G401.6 (cell line): ENCODE measurements around the gene GFRA3.
A peak's percentile ranks its signal among the peaks of the same experiment; 100 is the strongest.

Experiments
- FAIRE-seq: peaks from 2 replicates; lab custom pipeline; 2012; peaks lifted over from hg19 to GRCh38; lab: Jason Lieb, UNC

GFRA3 gene

DNA sequence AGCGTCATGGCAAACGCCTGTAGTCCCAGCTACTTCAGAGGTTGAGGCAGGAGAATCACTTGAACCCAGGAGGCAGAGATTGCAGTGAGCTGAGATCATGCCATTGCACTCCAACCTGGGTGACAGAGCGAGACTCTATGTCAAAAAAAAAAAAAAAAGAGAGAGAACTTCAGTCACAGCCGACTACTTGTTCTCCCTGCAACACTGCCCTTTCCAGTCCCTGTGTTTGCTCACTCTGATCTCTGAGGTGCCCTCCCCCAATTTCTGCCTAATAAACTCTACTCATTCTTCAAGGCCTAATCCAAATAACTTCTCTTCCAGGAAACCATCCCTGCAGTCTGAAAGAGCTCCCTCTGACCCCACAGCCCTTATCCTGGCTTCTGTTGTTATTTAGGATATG, 28.1 kb downstream of the GFRA3 start:
- FAIRE-seq = no peak

DNA sequence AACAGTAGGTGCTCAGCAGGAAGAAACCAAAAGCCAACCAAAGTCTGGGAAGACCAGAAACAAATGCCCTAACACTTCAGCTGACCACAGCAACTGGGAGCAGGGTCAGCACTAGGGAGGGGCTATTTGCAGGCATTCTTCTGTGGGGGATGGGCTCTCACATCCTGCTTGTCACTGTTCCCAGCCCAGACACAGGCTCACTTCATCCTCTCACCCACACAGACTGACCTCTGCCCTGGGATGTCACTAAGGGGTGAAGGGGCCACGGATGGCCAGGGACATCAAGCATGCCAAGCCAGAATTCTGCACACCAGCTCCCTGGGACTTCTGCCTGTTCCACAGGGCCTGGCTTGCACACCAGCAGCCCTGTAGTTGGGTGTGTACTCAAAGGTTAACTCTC, 28.7 kb downstream of the GFRA3 start:
- no peak for FAIRE-seq

DNA sequence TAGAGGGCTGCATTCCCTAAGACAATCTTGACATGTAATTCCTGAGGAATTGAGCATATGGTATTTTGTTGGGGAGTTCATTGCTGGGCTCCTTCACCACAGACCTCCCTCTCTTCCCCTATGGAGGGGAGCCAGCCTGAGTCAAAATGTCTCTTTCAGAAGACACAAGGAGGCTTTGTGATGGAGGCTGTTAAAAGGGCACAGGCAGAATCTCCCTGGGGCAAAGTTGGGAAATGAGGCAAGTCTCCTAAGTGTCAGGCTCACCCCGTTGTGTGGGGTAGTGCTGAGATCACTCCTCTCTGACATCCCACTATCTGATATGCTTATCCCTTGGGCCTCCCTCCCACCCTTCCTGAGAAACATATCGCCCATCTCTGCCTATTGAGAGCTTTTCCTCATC, 30.6 kb downstream of the GFRA3 start:
- FAIRE-seq = no peak

DNA sequence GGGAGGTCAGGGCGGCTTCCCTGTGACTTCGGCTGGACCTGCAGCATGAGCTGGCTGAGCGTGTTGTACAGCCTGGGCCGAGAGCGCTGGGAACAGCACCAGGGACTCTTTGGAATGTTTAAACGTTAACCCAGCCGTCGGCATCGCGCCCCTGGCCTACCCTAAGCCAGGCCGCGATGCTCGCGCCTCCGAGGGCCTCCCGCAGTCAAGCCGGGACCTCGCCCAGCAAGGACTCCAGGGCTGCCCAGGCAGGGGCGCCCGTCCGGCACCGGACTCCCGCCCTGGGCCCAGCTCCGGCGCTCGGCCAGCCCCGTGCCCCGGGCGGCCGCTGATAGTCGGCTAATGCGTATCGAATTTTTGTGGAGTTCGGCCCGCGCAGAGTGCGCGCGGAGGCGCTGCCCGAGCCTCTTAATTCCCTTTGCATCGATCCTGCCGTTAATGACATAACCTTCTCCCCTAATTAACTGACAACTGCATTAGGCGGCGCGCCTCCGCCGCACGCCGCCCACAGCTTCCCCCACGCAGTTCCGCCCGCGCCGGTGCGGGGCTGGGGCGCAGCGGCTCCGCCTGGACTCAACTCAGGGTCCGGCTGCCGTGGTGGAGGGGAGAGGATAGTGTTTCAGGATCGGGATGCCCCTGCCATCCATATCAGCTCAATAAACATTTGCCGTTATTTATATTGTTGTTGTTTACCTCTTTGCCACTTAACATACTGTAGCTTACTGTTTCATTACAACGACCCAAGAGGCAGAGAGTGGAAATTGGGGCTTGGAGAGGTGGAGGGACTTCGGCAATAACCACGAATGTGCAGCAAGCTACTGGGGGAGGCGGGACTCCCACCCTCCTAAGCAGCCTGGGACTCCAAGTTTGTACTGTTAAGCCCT, 32.5 kb downstream of the GFRA3 start:
- no peak for FAIRE-seq

DNA sequence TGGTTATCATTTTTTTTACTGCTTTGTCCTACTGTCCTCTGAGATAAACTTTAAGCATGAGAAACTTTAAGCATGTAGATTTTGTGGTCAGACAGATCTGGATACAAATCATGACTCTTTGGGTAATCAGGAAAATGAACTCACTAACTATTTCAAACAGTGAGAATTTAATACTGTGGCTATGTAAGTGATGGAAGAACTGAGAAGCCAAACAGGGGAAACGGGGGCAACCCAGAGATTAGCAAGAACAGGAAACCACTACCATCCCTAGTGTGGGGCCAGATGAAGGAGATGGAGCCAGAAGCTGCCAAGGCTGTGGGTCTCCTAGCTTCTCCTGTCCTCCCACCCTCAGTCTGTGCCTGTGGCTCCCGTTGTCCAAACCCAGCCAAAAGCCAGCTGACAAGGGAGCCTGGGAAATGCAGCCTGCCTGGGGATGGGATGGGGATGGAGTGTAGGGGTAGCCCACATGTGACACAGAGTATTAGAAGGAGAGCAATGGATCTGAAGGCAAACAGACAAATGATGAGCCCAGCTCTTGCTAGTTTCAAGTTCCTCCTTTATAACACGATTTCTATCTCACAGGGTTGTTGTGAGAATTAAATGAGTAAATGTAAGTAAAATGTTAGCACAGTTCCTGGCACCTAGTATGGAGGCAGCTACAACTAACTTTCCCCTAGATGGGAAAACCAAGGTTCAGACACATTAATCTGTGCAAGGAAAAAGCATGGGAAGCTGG, 33.6 kb downstream of the GFRA3 start:
- FAIRE-seq = no peak

DNA sequence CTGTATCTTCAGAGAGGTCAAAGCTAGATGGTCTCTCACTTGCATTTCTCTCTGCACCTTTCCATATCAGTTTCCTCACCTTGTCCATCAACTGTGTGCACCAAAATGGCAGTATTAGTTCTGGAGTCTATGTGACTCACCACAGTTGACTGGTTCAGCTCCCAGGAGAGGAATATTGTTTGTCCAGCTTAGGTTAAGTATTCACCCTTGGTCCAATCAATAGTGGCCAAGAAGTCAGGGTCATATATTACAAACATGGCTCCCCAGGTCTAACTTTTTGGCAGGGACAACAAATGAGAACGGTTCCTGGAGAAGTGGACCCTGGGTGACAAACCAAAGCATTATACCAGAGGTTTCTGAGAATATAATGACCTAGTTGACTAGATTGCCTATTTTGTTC, 36.4 kb downstream of the GFRA3 start:
- FAIRE-seq = no peak

DNA sequence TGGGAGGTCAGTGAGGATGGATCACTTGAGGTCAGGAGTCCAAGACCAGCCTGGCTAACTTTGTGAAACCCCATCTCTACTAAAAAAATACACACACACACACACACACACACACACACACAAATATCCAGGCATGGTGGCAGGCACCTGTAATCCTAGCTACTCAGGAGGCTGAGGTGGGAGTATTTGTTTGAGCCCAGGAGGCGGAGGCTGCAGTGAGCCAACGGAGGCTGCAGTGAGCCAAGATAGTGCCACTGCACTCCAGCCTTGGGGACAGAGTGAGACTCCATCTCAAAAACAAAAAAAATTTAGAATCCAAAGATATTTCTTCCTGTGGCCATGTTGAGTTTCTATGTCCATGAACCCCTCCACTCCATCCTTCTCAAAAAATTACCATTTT, 39.8 kb downstream of the GFRA3 start:
- FAIRE-seq = no peak

DNA sequence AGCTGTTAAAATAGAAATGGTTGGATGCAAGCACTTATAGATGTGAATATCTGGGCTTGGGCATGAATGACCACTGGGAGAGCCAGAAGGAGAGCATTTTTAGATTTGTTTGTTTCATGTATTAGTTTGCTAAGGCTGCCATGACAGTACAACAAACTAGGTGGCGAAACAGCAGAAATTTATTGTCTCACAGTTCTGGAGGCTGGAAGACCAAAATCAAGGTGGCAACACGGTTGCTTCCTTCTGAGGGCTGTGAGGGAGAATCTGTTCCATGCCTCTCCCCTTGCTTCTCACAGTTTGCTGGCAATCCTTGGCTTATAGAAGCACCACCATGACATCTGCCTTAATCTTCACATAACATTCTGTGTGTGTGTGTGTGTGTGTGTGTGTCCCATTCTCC, 41.1 kb downstream of the GFRA3 start:
- no peak for FAIRE-seq

DNA sequence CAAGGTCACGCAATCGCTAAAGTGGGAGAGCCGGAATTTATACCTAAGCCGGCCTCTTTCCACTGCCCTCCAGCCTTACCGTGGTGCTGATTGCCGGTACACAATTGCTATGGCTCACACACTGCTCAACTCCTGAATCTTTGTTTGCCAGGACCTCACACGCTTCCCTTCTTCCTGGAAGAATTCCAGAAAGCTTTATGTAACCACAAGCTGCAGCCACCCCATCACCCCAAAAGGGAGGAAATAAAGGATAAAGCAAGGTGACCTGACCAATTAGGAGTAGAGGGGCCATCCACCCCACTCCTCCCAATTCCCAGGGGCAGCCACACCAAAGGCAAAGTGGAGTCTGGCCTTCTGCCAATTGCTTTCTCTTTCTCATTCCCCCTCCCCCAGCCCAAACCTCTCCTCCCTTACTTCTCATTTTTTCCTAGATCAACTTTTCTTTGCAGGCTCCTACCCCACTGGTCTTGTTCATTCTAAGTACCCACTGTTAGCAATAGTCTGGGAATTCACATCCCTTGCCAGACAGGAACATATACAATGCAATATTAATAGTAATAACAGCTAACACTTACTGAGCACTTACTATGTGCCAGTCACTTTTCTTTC, 43.3 kb downstream of the GFRA3 start:
- no peak for FAIRE-seq

DNA sequence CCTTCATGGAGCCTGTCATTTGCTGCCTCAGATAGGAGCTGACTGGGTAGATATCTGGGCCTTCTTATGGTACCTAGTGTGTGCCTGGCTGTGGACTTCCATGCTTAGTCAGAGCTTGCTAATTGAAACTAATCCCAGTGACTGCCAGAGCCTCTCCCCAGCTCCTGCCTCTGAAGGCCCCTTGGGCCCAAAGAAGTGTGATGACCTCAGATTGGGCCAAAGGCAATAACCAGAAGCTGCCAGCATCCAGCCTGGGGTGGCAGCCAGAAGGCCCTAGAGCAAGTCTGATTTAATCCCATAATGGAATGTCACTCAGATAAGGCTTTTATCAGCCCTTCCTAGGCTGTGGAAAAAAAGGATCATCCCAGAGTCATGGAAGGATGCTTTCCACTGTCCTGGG, 44.2 kb downstream of the GFRA3 start:
- no peak for FAIRE-seq

DNA sequence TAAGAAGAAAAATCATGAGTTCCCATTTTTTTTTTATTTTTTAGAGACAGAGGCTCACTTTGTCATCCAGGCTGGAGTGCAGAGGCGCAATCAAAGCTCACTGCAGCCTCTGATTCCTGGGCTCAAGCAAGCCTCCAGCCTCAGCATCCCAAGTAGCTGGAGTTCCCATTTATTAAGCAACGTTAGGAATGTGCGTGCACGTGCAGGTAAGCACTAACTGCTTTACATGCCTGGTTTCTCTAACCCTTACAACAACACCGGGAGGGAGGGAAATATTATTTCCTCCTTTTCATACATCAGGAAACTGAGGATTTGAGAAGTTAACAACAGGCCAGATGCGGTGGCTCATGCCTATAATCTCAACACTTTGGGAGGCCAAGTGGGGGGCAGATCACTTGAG, 45.0 kb downstream of the GFRA3 start:
- no peak for FAIRE-seq

DNA sequence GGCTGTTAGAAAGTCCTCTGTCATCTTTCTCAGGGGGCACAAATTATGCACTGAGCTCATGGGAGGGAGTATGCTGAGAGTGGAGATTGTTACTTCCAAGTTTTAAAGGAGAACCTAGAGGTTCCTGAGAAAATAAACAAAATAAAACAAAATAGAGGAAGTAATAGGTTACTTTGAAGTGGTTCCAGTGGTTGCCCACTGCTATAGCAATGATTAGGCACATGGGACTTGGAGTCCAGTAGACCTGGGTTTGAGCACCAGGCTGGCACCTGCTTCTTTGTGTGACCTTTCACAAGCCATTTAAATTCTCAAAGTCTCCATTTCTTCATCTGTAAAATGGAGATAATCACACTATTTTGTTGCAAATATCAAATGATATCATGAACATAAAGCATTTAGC, 47.5 kb downstream of the GFRA3 start:
- no peak for FAIRE-seq

DNA sequence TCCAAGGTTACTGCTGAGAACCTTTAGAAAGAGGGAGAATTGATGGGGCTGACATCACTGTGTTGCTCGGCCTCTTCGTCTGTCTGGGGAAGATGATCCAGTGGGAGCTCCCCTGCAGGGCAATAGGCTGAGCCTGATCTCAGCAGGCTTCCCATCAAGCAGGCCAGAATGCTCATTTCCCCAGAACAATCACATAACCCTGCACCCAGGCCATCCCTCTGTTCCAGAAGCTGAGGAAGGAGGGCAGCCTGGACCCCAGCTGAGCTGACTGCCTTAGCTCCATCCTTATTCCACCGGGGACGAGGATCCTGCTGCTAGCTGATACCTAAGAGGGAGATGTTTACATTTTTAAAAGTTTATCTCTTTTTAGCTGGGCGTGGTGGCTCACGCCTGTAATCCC, 49.7 kb downstream of the GFRA3 start:
- no peak for FAIRE-seq

DNA sequence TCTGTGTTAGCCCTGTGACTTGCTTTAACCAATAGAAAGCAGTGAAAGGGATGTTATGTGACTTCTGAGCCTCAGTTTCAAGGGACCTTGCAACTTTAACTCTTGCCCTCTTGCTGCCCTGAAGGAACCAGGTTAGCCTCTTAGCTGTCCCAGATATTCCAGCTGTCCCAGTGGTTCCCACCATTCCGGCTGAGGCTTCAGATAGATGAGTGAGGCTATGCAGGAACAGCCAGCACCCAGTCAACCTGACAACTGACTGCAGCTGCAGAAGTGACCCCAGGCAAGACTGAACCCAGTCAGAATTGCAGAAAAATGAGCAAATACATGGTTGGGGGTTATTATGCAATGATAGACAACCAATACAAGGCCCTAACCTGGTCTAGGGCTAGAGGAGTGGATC, 50.9 kb downstream of the GFRA3 start:
- no peak for FAIRE-seq

DNA sequence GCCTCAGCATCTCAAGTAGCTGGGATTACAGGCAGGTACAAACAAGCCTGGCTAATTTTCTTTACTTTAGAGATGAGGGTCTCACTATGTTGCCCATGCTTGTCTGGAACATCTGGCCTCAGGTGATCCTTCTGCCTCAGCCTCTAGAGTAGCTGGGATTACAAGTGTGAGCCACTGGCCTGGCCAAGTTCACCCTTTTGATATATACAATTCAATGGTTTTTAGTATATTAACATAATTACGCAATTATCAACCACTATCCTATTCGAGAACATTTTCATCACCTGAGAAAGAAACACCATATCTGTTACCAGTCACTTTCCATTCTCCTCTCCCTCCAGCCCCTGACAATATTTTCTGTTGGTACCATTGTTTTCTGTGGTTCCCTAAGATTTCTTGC, 57.6 kb downstream of the GFRA3 start:
- FAIRE-seq = no peak

DNA sequence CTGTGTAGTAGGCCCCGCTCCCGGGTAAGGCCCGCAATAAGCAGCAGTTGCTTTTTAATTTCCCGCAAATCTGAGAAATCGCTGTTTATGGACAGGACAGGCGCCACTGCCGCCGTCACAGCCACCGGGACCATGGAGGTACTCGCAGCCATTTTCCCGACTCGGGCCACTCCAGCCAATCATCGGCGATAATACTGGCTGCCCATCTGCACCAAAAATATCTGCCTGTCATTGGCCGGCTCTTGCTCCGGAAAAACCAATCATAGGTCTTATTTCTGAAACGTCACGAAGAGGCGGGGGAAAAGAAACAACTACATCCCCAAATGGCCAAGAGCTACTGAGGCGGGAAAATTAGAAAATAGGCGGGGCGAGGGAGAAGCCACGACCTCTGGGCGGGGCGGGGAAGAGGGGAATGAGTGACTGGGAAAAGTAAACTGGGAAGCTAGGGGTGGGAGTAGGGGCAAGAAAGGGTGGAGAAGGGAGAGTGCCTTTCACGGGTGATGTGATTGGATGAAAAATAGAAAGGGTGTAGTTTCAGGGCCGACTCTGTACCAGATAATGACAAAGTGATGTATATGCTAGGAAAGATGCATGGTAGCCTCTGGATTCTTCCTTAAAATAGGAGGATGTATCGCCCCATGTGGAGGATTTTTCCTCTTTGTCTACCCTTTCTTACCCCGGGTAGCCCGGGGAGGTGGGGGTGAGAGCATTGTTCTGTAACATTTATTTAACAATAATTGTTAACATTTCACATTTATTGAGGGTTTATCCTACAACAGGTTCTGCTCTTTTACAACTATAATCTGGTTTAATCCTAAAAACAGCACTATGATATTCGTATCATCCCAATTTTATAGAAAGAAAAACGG, 61.0 kb downstream of the GFRA3 start, which contains the start of gene CDC23:
Gene CDC23, minus strand, starts transcription at position 163 of the 869 bp plus-strand sequence. Its CDS starts 11 bp downstream, at position 152.
- FAIRE-seq = peak; percentile 99

DNA sequence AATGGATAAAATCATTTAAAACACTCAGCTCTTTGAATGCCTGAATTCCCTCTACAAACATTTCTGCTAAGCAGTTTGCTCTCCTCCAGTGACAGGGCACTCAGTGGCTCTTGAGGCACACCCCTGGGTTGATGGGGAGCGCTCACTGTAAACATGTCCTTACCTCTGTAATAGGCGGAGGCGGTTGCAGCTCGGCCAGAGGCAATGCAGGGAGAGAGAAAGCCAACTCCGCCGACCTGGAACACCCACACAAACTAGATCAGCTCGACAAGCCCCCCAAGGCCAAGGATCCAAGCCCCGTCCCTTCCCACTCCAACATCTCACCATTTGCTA, 61.6 kb downstream of the GFRA3 start:
- FAIRE-seq = no peak

DNA sequence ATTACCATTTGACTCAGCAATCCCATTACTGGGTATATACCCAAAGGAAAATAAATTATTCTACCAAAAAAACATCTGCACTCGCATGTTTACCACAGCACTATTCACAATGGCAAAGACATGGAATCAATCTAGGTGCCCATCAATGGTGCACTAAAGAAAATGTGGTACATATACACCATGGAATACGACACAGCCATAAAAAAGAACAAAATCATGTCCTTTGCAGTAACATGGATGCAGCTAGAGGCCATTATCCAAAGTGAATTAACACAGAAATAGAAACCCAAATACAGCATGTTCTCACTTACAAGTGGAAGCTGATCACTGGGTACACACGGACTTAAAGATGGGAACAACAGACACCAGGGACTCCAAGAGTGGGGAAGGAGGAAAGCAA, 63.4 kb downstream of the GFRA3 start:
- no peak for FAIRE-seq
